BLaER1 treated with 17β-estradiol and CSF1 and Interleukin-3, amounts not matched to agents 10 nM and 100 nM (cell line): ENCODE results near the gene FGA.

Experiments
- H3K27ac ChIP-seq, 11 experiments: shearing (Covaris generic); formaldehyde crosslinking; 2 replicates each; pipeline ENCODE4 v1.8.1; 2022
- H3K27me3 ChIP-seq, 11 experiments: shearing (Covaris generic); formaldehyde crosslinking; 2 replicates each; pipeline ENCODE4 v1.8.1; 2022
- H3K36me3 ChIP-seq, 11 experiments: shearing (Covaris generic); formaldehyde crosslinking; 2 replicates each; pipeline ENCODE4 v1.8.1; 2022
- H3K4me1 ChIP-seq, 10 experiments: shearing (Covaris generic); formaldehyde crosslinking; 2 replicates each; pipeline ENCODE4 v1.8.1; 2022
- H3K4me2 ChIP-seq, 11 experiments: shearing (Covaris generic); formaldehyde crosslinking; 2 replicates each; pipeline ENCODE4 v1.8.1; 2022
- H3K4me3 ChIP-seq, 10 experiments: shearing (Covaris generic); formaldehyde crosslinking; 2 replicates each; pipeline ENCODE4 v1.8.1; 2022
- H3K9ac ChIP-seq, 11 experiments: shearing (Covaris generic); formaldehyde crosslinking; 2 replicates each; pipeline ENCODE4 v1.8.1; 2022
- H3K9me3 ChIP-seq, 11 experiments: shearing (Covaris generic); formaldehyde crosslinking; replicated peaks in 1 of 11; 2 replicates each; pipeline ENCODE4 v1.8.1; 2022
- H4K20me1 ChIP-seq, 11 experiments: shearing (Covaris generic); formaldehyde crosslinking; 2 replicates each; pipeline ENCODE4 v1.8.1; 2022
- Cebpa-rat ChIP-seq, 11 experiments: shearing (Covaris generic); IDR thresholded peaks; 2 replicates each; pipeline ENCODE4 v1.8.1; 2022

Gene FGA

DNA sequence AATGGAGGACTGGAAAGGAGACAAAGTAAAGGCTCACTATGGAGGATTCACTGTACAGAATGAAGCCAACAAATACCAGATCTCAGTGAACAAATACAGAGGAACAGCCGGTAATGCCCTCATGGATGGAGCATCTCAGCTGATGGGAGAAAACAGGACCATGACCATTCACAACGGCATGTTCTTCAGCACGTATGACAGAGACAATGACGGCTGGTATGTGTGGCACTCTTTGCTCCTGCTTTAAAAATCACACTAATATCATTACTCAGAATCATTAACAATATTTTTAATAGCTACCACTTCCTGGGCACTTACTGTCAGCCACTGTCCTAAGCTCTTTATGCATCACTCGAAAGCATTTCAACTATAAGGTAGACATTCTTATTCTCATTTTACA, 21.0 kb downstream of the FGA start:
- Histone ChIP-seq H3K4me2 (no peak overlapping the region), H3K4me3 (no peak overlapping the region), H3K9me3 (no peaks in the 10 kb centered on the region), H3K4me1 (no peaks in the 10 kb centered on the region), H3K27ac (no peak overlapping the region), H3K27me3 (no peaks in the 10 kb centered on the region), H4K20me1 (no peaks in the 10 kb centered on the region), H3K36me3 (no peaks in the 10 kb centered on the region), H3K9ac (no peak overlapping the region)
- no peak for TF ChIP-seq Cebpa-rat (IDR thresholded peaks at IDR 0.05)

DNA sequence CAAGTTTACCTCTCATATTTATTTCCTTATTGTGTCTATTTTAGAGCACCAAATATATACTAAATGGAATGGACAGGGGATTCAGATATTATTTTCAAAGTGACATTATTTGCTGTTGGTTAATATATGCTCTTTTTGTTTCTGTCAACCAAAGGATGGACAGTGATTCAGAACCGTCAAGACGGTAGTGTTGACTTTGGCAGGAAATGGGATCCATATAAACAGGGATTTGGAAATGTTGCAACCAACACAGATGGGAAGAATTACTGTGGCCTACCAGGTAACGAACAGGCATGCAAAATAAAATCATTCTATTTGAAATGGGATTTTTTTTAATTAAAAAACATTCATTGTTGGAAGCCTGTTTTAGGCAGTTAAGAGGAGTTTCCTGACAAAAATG, 21.5 kb downstream of the FGA start:
- Histone ChIP-seq H3K4me2 (no peak overlapping the region), H3K9ac (no peak overlapping the region), H3K27me3 (no peaks in the 10 kb centered on the region), H3K4me3 (no peak overlapping the region), H3K4me1 (no peaks in the 10 kb centered on the region), H4K20me1 (no peaks in the 10 kb centered on the region), H3K27ac (no peak overlapping the region), H3K9me3 (no peaks in the 10 kb centered on the region), H3K36me3 (no peaks in the 10 kb centered on the region)
- no peak for TF ChIP-seq Cebpa-rat (IDR thresholded peaks at IDR 0.05)

- no peaks in the 10 kb centered on the region for H3K27me3 ChIP-seq
- no peak overlapping the region for H3K4me2 ChIP-seq
- TF ChIP-seq Cebpa-rat (IDR thresholded peaks at IDR 0.05) = no peak
- H3K9me3 ChIP-seq = no peaks in the 10 kb centered on the region
- H3K36me3 ChIP-seq = no peaks in the 10 kb centered on the region
- no peak overlapping the region for H3K27ac ChIP-seq
- no peaks in the 10 kb centered on the region for H3K4me1 ChIP-seq
- no peak overlapping the region for H3K9ac ChIP-seq
- H3K4me3 ChIP-seq = no peak overlapping the region
- no peaks in the 10 kb centered on the region for H4K20me1 ChIP-seq
Observed at GRCh38 chr4:154566639-154567204, 23.8 kb downstream of the FGA start.

GRCh38 chr4:154565704-154566103, 24.8 kb downstream of the FGA start:
- H3K27me3 ChIP-seq = no peaks in the 10 kb centered on the region
- TF ChIP-seq Cebpa-rat (IDR thresholded peaks at IDR 0.05) = no peak
- H3K9me3 ChIP-seq = no peaks in the 10 kb centered on the region
- no peaks in the 10 kb centered on the region for H3K36me3 ChIP-seq
- no peak overlapping the region for H3K4me2 ChIP-seq
- no peak overlapping the region for H3K4me3 ChIP-seq
- no peak overlapping the region for H3K27ac ChIP-seq
- H3K4me1 ChIP-seq = no peaks in the 10 kb centered on the region
- H3K9ac ChIP-seq = no peak overlapping the region
- no peaks in the 10 kb centered on the region for H4K20me1 ChIP-seq

GRCh38 chr4:154564311-154564710, 26.2 kb downstream of the FGA start:
- Histone ChIP-seq H3K36me3 (no peaks in the 10 kb centered on the region), H4K20me1 (no peaks in the 10 kb centered on the region), H3K27ac (no peak overlapping the region), H3K27me3 (no peaks in the 10 kb centered on the region), H3K9me3 (no peaks in the 10 kb centered on the region), H3K4me3 (no peak overlapping the region), H3K9ac (no peak overlapping the region), H3K4me2 (no peak overlapping the region), H3K4me1 (no peaks in the 10 kb centered on the region)
- TF ChIP-seq Cebpa-rat (IDR thresholded peaks at IDR 0.05) = no peak

DNA sequence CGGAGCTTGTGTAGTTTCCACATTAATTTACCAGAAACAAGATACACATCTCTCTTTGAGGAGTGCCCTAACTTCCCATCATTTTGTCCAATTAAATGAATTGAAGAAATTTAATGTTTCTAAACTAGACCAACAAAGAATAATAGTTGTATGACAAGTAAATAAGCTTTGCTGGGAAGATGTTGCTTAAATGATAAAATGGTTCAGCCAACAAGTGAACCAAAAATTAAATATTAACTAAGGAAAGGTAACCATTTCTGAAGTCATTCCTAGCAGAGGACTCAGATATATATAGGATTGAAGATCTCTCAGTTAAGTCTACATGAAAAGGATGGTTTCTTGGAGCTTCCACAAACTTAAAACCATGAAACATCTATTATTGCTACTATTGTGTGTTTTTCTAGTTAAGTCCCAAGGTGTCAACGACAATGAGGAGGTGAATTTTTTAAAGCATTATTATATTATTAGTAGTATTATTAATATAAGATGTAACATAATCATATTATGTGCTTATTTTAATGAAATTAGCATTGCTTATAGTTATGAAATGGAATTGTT, 27.8 kb downstream of the FGA start, which contains the start of gene FGB:
Gene FGB, plus strand, starts transcription at position 315 of the 558 bp plus-strand sequence. Its CDS starts 8 bp downstream, at position 323.
- Histone ChIP-seq H3K4me3 (no peak within 1 kb of the TSS), H3K9me3 (peaks cover 0 to under 1% (median 0%) of the 10 kb centered on the region in 11 experiments; a peak in 2 of 22 replicates), H3K27ac (no peak within 1 kb of the TSS), H3K4me2 (no peak within 1 kb of the TSS), H3K27me3 (no peaks in the 10 kb centered on the region), H3K4me1 (no peaks in the 10 kb centered on the region), H3K36me3 (no peaks in the 10 kb centered on the region), H4K20me1 (no peaks in the 10 kb centered on the region), H3K9ac (no peak within 1 kb of the TSS)
- TF ChIP-seq Cebpa-rat (IDR thresholded peaks at IDR 0.05) = no peak

DNA sequence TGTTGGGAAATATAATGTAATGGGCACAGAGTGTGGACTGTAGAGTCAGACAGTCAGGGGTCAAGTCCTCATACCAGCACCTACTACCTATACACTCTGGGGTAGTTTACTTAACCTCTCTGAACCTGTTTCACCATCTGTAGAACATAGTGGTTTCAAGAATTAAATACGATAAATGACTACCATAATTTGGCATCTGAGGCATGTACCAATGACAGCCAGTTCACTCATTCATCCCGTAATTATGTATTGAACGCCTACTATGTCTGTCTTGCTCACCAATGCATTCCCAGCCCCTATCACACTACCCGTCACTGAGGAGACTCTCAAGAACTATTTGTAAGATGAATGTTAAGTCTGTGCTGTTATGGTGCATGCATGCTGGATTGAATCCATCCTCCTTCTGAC, 29.7 kb downstream of the FGA start:
- Histone ChIP-seq H3K27ac (no peak overlapping the region), H3K9me3 (peaks cover 0 to 15% (median 0%) of the 10 kb centered on the region in 11 experiments; a peak in 9 of 22 replicates), H3K9ac (no peak overlapping the region), H3K36me3 (no peaks in the 10 kb centered on the region), H3K27me3 (no peaks in the 10 kb centered on the region), H3K4me1 (no peaks in the 10 kb centered on the region), H3K4me3 (no peak overlapping the region), H3K4me2 (no peak overlapping the region), H4K20me1 (no peaks in the 10 kb centered on the region)
- TF ChIP-seq Cebpa-rat (IDR thresholded peaks at IDR 0.05) = no peak

DNA sequence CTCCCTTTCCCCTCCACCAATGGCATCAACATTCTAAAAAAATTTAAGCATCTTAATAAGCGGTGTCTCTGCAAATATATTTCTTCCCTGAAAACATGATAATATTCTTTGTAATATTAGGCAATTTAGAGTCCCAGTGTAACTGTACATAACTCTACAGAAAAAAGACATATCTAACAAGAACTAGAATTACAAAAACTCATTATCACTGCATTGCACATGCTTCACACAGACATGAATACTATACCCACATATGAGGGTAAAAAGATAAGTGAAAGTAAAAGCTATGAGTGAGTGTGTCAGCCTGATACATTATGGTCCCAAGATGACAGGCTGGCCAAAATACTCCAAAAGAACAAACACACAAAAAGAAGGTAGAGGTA, 30.1 kb downstream of the FGA start:
- peaks cover 0 to 15% (median 0%) of the 10 kb centered on the region in 11 experiments; a peak in 9 of 22 replicates for H3K9me3 ChIP-seq
- no peak overlapping the region for H3K4me3 ChIP-seq
- H3K36me3 ChIP-seq = no peaks in the 10 kb centered on the region
- no peaks in the 10 kb centered on the region for H4K20me1 ChIP-seq
- no peaks in the 10 kb centered on the region for H3K27me3 ChIP-seq
- no peak overlapping the region for H3K4me2 ChIP-seq
- no peaks in the 10 kb centered on the region for H3K4me1 ChIP-seq
- TF ChIP-seq Cebpa-rat (IDR thresholded peaks at IDR 0.05) = no peak
- no peak overlapping the region for H3K9ac ChIP-seq
- H3K27ac ChIP-seq = no peak overlapping the region

DNA sequence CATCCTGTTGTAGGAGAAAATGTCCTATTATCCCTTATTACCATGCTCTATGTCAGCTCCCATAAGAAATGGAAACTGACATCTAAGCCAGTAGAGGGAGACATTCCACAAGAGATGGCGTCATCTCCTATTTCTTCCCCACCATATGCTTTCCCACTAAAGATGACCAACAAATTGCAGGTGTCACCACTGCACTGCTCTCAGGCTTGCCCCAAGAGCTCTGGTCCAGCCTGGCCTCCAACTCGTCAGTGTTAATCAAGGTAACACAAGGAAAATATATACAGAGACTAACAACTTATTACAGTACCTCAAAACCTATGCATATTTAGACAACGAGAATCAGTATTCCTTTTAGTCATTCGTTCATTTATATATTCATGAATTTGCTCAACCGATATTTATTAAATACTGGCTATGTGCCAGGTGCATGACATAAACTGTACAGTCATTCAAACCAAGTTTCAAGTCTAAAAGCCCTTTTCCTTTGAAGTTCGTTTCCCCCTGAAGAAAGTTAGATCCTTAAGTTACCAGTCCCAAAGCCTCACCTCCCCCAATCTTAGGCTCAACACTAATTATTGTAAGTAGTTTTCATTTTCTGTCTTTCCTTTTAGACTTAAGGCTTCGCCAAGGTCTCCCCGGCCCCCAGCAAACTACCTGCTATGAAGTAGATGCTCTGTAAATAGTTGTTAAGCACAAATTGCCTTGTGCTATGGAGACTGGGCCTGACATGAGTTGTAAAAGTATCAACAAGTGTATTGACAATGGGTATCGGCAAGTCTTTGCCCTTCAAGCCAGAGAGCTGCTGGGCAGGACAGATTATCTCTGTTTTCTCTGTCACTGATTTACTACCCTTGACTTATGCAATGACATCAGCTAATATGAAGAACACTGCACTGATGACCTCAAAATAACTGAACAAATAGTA, 30.8 kb downstream of the FGA start:
- Histone ChIP-seq H3K4me3 (no peak overlapping the region), H3K4me2 (no peak overlapping the region)
- TF ChIP-seq Cebpa-rat (IDR thresholded peaks at IDR 0.05) = no peak

More for the DNA sequence above, 30.8 kb downstream of the FGA start:
- H3K9ac ChIP-seq = no peak overlapping the region
- H3K4me1 ChIP-seq = no peaks in the 10 kb centered on the region
- H3K36me3 ChIP-seq = no peaks in the 10 kb centered on the region
- peaks cover 0 to 15% (median 0%) of the 10 kb centered on the region in 11 experiments; a peak in 9 of 22 replicates for H3K9me3 ChIP-seq
- no peaks in the 10 kb centered on the region for H4K20me1 ChIP-seq
- H3K27me3 ChIP-seq = no peaks in the 10 kb centered on the region
- no peak overlapping the region for H3K27ac ChIP-seq
